Gastroesophageal sphincter (tissue), 4 donors: ENCODE data around the gene PMAIP1. TPM values are rescaled to one million over a fixed set of nuclear protein-coding genes. Genes with fewer than 3 reads are reported as not detected.
A peak's percentile ranks its signal among the peaks of the same experiment; 100 is the strongest.

Experiments
- ATAC-seq: fragments of 150-250 bp; one replicate; pipeline ENCODE4 v1.9.1; 2016; ENCODE audit warnings: mild to moderate bottlenecking, moderate library complexity
- H3K27ac ChIP-seq, 4 donors: fragments of 200-600 bp; sonication (generic) in 3 of 4; 1 replicate in 3 of 4; 2 replicates in 1 of 4; pipeline ENCODE4 v1.5.1; 2016 to 2019
- H3K27me3 ChIP-seq: fragments of 200-600 bp; sonication (generic); one replicate; pipeline ENCODE4 v1.5.1; 2019
- H3K36me3 ChIP-seq, 2 donors: fragments of 200-600 bp; sonication (generic); one replicate each; pipeline ENCODE4 v1.5.1; 2019; ENCODE audit warnings: control low read depth in 1 of 2
- H3K4me1 ChIP-seq, 3 donors: fragments of 200-600 bp; sonication (generic); 1 replicate in 2 of 3; 2 replicates in 1 of 3; pipeline ENCODE4 v1.5.1; 2016 to 2019; ENCODE audit warnings: control low read depth in 2 of 3
- H3K4me3 ChIP-seq, 2 donors: fragments of 200-600 bp; sonication (generic); one replicate each; pipeline ENCODE4 v1.5.1; 2019; ENCODE audit warnings: mild to moderate bottlenecking in 1 of 2, moderate library complexity in 1 of 2
- H3K9me3 ChIP-seq, 3 donors: fragments of 200-600 bp; sonication (generic); one replicate each; pipeline ENCODE4 v1.5.1; 2017 to 2019; ENCODE audit warnings: control low read depth in 2 of 3
- EP300 ChIP-seq: sonication (generic); formaldehyde crosslinking; IDR thresholded peaks from one replicate; pipeline ENCODE4 v1.6.1; 2017; ENCODE audit warnings: antibody characterized with exemption, mild to moderate bottlenecking
- POLR2A ChIP-seq, 2 donors: fragments of 450-650 bp; IDR thresholded peaks; one replicate each; pipeline ENCODE4 v1.6.1; 2017; ENCODE audit warnings: antibody characterized with exemption in 2 of 2, mild to moderate bottlenecking in 2 of 2, moderate library complexity in 1 of 2
- POLR2AphosphoS5 ChIP-seq: sonication (generic); formaldehyde crosslinking; IDR thresholded peaks from one replicate; pipeline ENCODE4 v1.6.1; 2017; ENCODE audit warnings: antibody characterized with exemption
- WGBS, 2 donors: methylation state at CpG; one replicate each; pipeline ENCODE4 v1.1.5; 2018; ENCODE audit warnings: low coverage in 1 of 2; 5-methylcytosine and 5-hydroxymethylcytosine counted together
- total RNA-seq, 4 donors: library from RNA; depleted of rRNA; stranded (reverse); fragments of >200 nt; gene quantifications; one replicate each; pipeline ENCODE4 v1.1.0, GENCODE V29; 2016
- TF ChIP-seq, protein P1 (sequence below), 4 experiments: fragments of 200-600 bp in 2 of 4; fragments of 450-650 bp in 2 of 4; sonication (generic) in 1 of 4; IDR thresholded peaks; one replicate each; pipeline ENCODE4 v1.5.1; 2017 to 2019; ENCODE audit warnings: antibody characterized with exemption in 4 of 4, mild to moderate bottlenecking in 2 of 4, moderate library complexity in 2 of 4

The PMAIP1 gene
- total RNA-seq, 4 donors from 2014 or later = 1.2 to 2.7 (median 1.3) TPM; not detected in 1

- Histone ChIP-seq H3K4me1 (peaks cover 0 to 30% (median 7%) of the 10 kb centered on the region in 3 donors), H3K9me3 (no peaks in the 10 kb centered on the region), H3K27me3 (peaks cover 43% of the 10 kb centered on the region), H3K4me3 (no peak overlapping the region), H3K27ac (no peak overlapping the region), H3K36me3 (no peaks in the 10 kb centered on the region)
- ATAC-seq = no peak
- 76 to 80% methylated on average over 8 of the region's 8 CpGs for WGBS, 2 donors
- TF ChIP-seq POLR2A (IDR thresholded peaks at IDR 0.05) (no peak), EP300 (no peak), POLR2AphosphoS5 (no peak)
- TF ChIP-seq, protein P1, sequence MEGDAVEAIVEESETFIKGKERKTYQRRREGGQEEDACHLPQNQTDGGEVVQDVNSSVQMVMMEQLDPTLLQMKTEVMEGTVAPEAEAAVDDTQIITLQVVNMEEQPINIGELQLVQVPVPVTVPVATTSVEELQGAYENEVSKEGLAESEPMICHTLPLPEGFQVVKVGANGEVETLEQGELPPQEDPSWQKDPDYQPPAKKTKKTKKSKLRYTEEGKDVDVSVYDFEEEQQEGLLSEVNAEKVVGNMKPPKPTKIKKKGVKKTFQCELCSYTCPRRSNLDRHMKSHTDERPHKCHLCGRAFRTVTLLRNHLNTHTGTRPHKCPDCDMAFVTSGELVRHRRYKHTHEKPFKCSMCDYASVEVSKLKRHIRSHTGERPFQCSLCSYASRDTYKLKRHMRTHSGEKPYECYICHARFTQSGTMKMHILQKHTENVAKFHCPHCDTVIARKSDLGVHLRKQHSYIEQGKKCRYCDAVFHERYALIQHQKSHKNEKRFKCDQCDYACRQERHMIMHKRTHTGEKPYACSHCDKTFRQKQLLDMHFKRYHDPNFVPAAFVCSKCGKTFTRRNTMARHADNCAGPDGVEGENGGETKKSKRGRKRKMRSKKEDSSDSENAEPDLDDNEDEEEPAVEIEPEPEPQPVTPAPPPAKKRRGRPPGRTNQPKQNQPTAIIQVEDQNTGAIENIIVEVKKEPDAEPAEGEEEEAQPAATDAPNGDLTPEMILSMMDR (IDR thresholded peaks at IDR 0.05) = no peak
Measured at GRCh38 chr18:59902131-59902992, 2.6 kb downstream of the PMAIP1 start.

- no peaks in the 10 kb centered on the region for H3K36me3 ChIP-seq
- H3K27me3 ChIP-seq = peaks cover 41% of the 10 kb centered on the region
- no peaks in the 10 kb centered on the region for H3K9me3 ChIP-seq
- no peak overlapping the region for H3K27ac ChIP-seq
- WGBS, 2 donors = 90 to 92% methylated on average over 6 to 8 of the region's 8 CpGs
- H3K4me3 ChIP-seq = no peak overlapping the region
- TF ChIP-seq EP300 (no peak), POLR2AphosphoS5 (no peak), POLR2A (IDR thresholded peaks at IDR 0.05) (no peak)
- TF ChIP-seq, protein P1 (IDR thresholded peaks at IDR 0.05) = no peak
- peaks cover 0 to 30% (median 7%) of the 10 kb centered on the region in 3 donors for H3K4me1 ChIP-seq
- ATAC-seq = no peak
Measured at GRCh38 chr18:59902993-59903610, 3.3 kb downstream of the PMAIP1 start.

- Histone ChIP-seq H3K36me3 (no peaks in the 10 kb centered on the region), H3K9me3 (no peaks in the 10 kb centered on the region), H3K27ac (peak overlapping the region in 1 of 4 donors; percentile 32), H3K27me3 (peaks cover 32% of the 10 kb centered on the region), H3K4me3 (no peak overlapping the region), H3K4me1 (peaks cover 0 to 33% (median 7%) of the 10 kb centered on the region in 3 donors)
- no peak for ATAC-seq
- 40 to 80% methylated on average over 1 of the region's 1 CpG for WGBS, 2 donors
- no peak for TF ChIP-seq EP300
- TF ChIP-seq POLR2A (IDR thresholded peaks at IDR 0.05) = no peak
- TF ChIP-seq POLR2AphosphoS5 = no peak
- TF ChIP-seq, protein P1 (IDR thresholded peaks at IDR 0.05) = no peak
Measured at GRCh38 chr18:59904011-59904601, 4.3 kb downstream of the PMAIP1 start.

DNA sequence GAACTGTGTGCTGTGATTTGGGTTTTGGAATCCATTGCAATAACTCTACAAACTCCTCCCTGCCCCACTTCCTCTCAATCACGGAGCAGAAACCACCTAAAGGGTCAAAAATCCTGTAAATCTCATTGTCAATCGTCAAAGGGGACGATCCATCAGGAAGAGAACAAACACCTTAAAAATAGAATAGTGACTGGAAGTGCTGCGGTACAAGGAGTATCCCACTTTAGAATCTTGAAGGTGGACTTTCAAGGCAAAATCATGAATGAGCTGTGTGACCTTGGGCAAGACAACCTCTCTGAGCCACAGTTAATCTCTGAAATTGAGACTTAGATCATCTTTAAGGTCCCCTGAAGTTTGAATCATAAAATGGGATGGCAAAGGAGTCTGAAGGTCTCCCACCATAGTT lies 5.9 kb downstream of the PMAIP1 start:
- TF ChIP-seq POLR2A (IDR thresholded peaks at IDR 0.05) (no peak), EP300 (no peak), POLR2AphosphoS5 (no peak)
- TF ChIP-seq, protein P1 (IDR thresholded peaks at IDR 0.05) = no peak
- H3K4me3 ChIP-seq = no peak overlapping the region
- 47 to 100% methylated on average over 1 to 4 of the region's 4 CpGs for WGBS, 2 donors
- no peak overlapping the region for H3K27ac ChIP-seq
- ATAC-seq = no peak
- no peaks in the 10 kb centered on the region for H3K36me3 ChIP-seq
- peaks cover 0 to 24% (median 4%) of the 10 kb centered on the region in 3 donors for H3K4me1 ChIP-seq
- H3K27me3 ChIP-seq = peaks cover 16% of the 10 kb centered on the region
- H3K9me3 ChIP-seq = no peaks in the 10 kb centered on the region
